Pancreas (tissue), 10 donors: ENCODE results near the gene GCLC. TPM values are rescaled to one million over a fixed set of nuclear protein-coding genes. Genes with fewer than 3 reads are reported as not detected.

Experiments
- ATAC-seq, 4 donors: fragments of 200-7000 bp; cut with Tn5 transposase; one replicate each; pipeline versions ENCODE4 v1.8.0 to v1.9.1; 2020; ENCODE audit warnings: mild to moderate bottlenecking in 4 of 4, moderate library complexity in 4 of 4
- DNase-seq, 6 donors: peaks; one replicate each; pipeline ENCODE4 v3.0.0-alpha.2; 2020
- FAIRE-seq: peaks from 2 replicates; lab custom pipeline; 2012; peaks lifted over from hg19 to GRCh38; lab: Jason Lieb, UNC
- H3K27ac ChIP-seq, 4 donors: fragments of 200-600 bp; sonication (generic); 1 replicate in 3 of 4; 2 replicates in 1 of 4; pipeline versions ENCODE4 v1.5.0 to v1.8.0; 2020
- H3K27me3 ChIP-seq, 4 donors: fragments of 200-600 bp; one replicate each; pipeline ENCODE4 v1.8.0; 2021
- H3K36me3 ChIP-seq, 3 donors: fragments of 200-600 bp; sonication (generic) in 1 of 3; one replicate each; pipeline versions ENCODE4 v1.5.0 to v1.8.0; 2020 to 2021
- H3K4me1 ChIP-seq, 3 donors: fragments of 200-600 bp; one replicate each; pipeline ENCODE4 v1.8.0; 2021
- H3K4me3 ChIP-seq, 4 donors: fragments of 200-600 bp; sonication (generic) in 2 of 4; one replicate each; pipeline versions ENCODE4 v1.5.0 to v1.8.0; 2020 to 2021
- H3K9me3 ChIP-seq, 4 donors: fragments of 200-600 bp; one replicate each; pipeline ENCODE4 v1.8.0; 2021
- CTCF ChIP-seq, 4 donors: fragments of 200-600 bp; sonication (generic) in 3 of 4; IDR thresholded peaks; one replicate each; pipeline versions ENCODE4 v1.5.0 to v1.8.0; 2021; ENCODE audit warnings: antibody characterized with exemption in 4 of 4
- WGBS, 2 donors: extraction: QIAGEN DNeasy Blood & Tissue Kit; methylation state at CpG; one replicate each; pipeline ENCODE4 v1.1.7; 2013; 5-methylcytosine and 5-hydroxymethylcytosine counted together
- intact Hi-C, 3 donors: fragments of 100-400 bp; cut with DNase I; formaldehyde crosslinking; loops; one replicate each; pipeline versions ENCODE4 v1.11.1 to v1.14.2; 2022
- polyA plus RNA-seq, 2 donors: library from polyadenylated mRNA; stranded (reverse); fragments of 200-250 nt; gene quantifications; one replicate each; pipeline ENCODE4 v1.2.3, GENCODE V29; 2013
- total RNA-seq, 6 donors: library from RNA; stranded (reverse); fragmentation: NEBNext Ultra II Directional in 4 of 6; extraction: Animal tissue kit (Norgen Biotek cat#: 25700) in 4 of 6; gene quantifications; one replicate each; pipeline versions ENCODE4 v1.2.1 to v1.2.4, GENCODE V29; 2021 to 2023
- donor health status: healthy with polysubstance abuse.
- donor health status: DM: no; HTN: no; CAD: no; lungs with moderate emphysema.
- donor health status: DM: no; HTN: no; CAD: no.
- donor health status: control.
- donor health status: control.
- donor health status: Bipolar disorder and iron deficiency.
- donor health status: DM: yes; HTN: yes; CAD: no.
- donor health status: DM: no; HTN: no; CAD: no.
- donor health status: DM: no; HTN: no; CAD: no.
- donor health status: DM: yes; HTN: yes; CAD: no.

The GCLC gene
- total and polyA plus RNA-seq, 8 donors: 5.9 to 29.5 (median 16.8) TPM

GRCh38 chr6:53518862-53519261 lies 26.0 kb downstream of the GCLC start:
- Histone ChIP-seq H3K4me1 (peaks cover 10 to 17% (median 14%) of the 10 kb centered on the region in 3 donors), H3K36me3 (peaks cover 0 to 6% (median 0%) of the 10 kb centered on the region in 3 donors), H3K27ac (no peak overlapping the region), H3K27me3 (no peaks in the 10 kb centered on the region), H3K9me3 (no peaks in the 10 kb centered on the region), H3K4me3 (no peak overlapping the region)
- no peak for ATAC-seq
- no peak for TF ChIP-seq CTCF (IDR thresholded peaks at IDR 0.05)
- 64 to 86% methylated on average over 1 of the region's 1 CpG for WGBS, 2 donors
- FAIRE-seq: no peak
- intact Hi-C loops: no loop called here
- DNase-seq: peak in 1 of 6 donors; percentile 15

DNA sequence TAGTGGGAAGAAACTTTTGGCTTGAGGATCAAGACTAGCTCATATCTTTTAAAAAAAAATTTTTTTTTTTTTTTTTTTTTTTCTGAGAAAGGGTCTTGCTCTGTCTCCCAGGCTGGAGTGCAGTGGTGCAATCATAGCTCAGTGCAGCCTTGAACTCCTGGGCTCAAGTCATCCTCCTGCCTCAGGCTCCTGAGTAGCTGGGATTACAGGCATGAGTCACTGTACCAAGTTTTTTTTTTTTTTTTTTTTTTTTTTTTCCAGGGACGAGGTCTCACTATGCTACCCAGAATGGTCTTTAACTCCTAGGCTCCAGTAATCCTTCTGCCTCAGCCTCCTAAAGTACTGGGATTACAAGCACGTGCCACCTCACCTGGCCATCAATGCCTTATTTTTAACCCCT lies 27.9 kb downstream of the GCLC start:
- no peaks in the 10 kb centered on the region for H3K27me3 ChIP-seq
- peaks cover 0 to 6% (median 0%) of the 10 kb centered on the region in 3 donors for H3K36me3 ChIP-seq
- ATAC-seq: peak in 3 of 4 donors; percentile 30 to 48 (median 34)
- 40 to 55% methylated on average over 2 of the region's 2 CpGs for WGBS, 2 donors
- H3K4me3 ChIP-seq: no peak overlapping the region
- intact Hi-C loops: no loop called here
- DNase-seq: no peak
- H3K4me1 ChIP-seq: peaks cover 19 to 28% (median 21%) of the 10 kb centered on the region in 3 donors
- no peak for FAIRE-seq
- H3K27ac ChIP-seq: no peak overlapping the region
- TF ChIP-seq CTCF (IDR thresholded peaks at IDR 0.05): no peak
- H3K9me3 ChIP-seq: no peaks in the 10 kb centered on the region

DNA sequence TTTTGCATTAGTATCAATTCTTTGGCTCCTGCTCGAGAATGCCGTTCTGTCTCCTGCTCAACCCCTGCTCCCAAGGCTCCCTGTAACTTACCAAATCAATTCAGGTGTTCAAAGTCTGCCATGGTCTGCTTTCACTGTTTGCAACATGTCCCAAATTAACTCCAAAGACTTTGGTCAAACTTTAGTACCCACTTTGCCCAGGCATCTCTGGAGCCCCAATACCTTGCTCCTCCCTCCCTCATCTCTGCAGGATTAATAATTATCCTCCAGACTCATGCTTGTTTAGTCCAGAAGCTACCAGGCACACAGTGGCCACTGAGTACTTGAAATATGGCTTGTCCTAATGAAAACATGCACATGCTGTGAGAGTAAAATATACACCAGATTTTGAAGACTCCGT lies 30.2 kb downstream of the GCLC start:
- peak overlapping the region in 1 of 4 donors; percentile 65 for H3K27ac ChIP-seq
- no peaks in the 10 kb centered on the region for H3K9me3 ChIP-seq
- no peak overlapping the region for H3K4me3 ChIP-seq
- no peak for TF ChIP-seq CTCF (IDR thresholded peaks at IDR 0.05)
- ATAC-seq (peak in 1 of 4 donors; percentile 8), FAIRE-seq (no peak), DNase-seq (no peak)
- no peaks in the 10 kb centered on the region for H3K27me3 ChIP-seq
- intact Hi-C loops: no loop called here
- H3K4me1 ChIP-seq: peaks cover 19 to 40% (median 22%) of the 10 kb centered on the region in 3 donors
- peaks cover 0 to 3% (median 0%) of the 10 kb centered on the region in 3 donors for H3K36me3 ChIP-seq
- 55 to 69% methylated on average over 3 of the region's 3 CpGs for WGBS, 2 donors

GRCh38 chr6:53513519-53513966 lies 31.4 kb downstream of the GCLC start:
- WGBS, 2 donors: 13 to 19% methylated on average over 2 of the region's 2 CpGs
- no peak for DNase-seq

More at GRCh38 chr6:53513519-53513966, 31.4 kb downstream of the GCLC start:
- H3K36me3 ChIP-seq: peaks cover 0 to 10% (median 0%) of the 10 kb centered on the region in 3 donors
- H3K9me3 ChIP-seq: no peaks in the 10 kb centered on the region
- no peak for TF ChIP-seq CTCF (IDR thresholded peaks at IDR 0.05)
- FAIRE-seq: peak; percentile 83
- no peaks in the 10 kb centered on the region for H3K27me3 ChIP-seq
- H3K4me1 ChIP-seq: peaks cover 19 to 40% (median 22%) of the 10 kb centered on the region in 3 donors
- H3K4me3 ChIP-seq: no peak overlapping the region
- ATAC-seq: peak; percentile 37 to 71 (median 64)
- intact Hi-C loops: no loop called here
- peak overlapping the region in 2 of 4 donors; percentile 57 to 65 for H3K27ac ChIP-seq
